GM18867 (cell line): ENCODE measurements around the gene KRTAP16-1.
"Not testable (repeated sequence)": the region's sequence is repeated elsewhere in the genome, so short reads cannot be mapped to it uniquely, and the experiment has no call there.

Source experiments
- ATAC-seq: cut with Tn5 transposase; IDR thresholded peaks from one replicate; pipeline ENCODE4 v1.9.1; 2021; ENCODE audit warnings: mild to moderate bottlenecking, moderate library complexity; ENCODE audit not compliant: unreplicated experiment

KRTAP16-1 gene, protein sequence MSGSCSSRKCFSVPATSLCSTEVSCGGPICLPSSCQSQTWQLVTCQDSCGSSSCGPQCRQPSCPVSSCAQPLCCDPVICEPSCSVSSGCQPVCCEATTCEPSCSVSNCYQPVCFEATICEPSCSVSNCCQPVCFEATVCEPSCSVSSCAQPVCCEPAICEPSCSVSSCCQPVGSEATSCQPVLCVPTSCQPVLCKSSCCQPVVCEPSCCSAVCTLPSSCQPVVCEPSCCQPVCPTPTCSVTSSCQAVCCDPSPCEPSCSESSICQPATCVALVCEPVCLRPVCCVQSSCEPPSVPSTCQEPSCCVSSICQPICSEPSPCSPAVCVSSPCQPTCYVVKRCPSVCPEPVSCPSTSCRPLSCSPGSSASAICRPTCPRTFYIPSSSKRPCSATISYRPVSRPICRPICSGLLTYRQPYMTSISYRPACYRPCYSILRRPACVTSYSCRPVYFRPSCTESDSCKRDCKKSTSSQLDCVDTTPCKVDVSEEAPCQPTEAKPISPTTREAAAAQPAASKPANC

DNA sequence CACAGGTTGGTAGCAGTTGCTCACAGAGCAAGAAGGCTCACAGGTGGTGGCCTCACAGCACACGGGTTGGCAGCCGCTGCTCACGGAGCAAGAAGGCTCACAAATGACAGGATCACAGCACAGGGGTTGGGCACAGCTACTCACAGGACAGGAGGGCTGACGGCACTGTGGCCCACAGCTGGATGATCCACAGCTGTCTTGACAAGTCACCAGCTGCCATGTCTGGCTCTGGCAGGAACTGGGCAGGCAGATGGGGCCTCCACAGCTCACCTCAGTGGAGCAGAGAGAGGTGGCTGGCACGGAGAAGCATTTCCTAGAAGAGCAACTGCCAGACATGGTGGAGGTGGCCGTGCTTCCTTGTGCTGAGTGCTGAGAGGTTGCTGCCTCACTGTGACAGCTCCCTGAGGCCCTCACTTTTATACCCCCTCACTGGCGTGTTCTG lies at the start of gene KRTAP16-1:
Gene KRTAP16-1, minus strand, starts transcription at position 392 of the 442 bp plus-strand sequence. Its CDS starts 56 bp downstream, at position 336.
- ATAC-seq = no peak

DNA sequence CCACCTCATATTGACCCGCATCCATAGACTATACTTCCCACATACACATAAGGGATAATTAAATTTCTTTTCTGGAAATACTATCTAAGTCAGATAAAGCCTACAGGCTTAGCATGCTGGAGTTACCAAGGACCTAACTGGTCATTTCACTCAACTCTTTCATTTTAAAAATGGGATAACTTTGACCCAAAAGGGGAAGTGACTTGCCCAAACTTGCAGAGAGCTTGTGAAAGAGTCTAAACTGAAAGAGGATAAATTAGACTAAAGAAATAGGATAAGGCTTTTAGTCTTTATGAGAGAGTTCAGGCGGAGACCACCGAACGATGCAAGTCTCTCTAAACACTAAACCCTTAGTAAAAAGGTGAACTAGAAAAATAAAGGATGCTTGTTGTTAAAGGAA lies 45.4 kb upstream of the KRTAP16-1 start:
- no peak for ATAC-seq

DNA sequence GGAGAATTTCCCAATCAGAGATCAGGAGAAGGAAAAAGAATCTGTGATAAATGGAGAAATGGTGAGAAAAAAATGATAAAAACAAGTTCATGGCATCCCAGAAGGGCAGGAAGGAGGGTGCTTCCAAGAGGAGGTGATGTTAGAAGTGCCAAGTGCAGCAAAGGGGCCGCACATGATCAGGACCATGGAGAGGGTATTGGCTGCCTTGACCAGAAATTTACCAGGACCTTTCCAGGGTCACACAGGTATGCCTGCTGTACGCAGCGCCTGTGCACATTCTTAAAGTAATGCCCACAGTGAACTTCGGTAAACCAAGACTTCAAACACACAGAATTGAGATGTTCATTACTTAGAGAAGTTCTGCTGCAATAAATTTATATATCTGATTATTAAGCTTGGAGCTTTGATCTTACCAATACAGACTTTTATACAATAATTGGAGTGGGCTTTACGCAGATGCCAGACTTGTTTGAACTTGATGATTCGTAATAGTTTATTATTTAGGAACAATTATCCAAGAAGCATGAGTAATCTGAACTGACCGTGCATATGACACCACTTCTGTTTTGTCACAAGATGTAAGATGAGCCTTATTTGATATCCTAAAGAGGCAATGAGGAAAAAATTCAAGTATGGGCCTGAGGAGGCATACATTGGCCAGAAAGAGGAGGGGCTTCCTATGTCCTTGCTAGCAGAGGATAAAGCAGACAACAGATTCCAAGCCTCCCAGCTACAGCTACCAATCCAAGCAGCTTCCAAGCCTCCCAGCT lies 43.7 kb upstream of the KRTAP16-1 start:
- no peak for ATAC-seq

DNA sequence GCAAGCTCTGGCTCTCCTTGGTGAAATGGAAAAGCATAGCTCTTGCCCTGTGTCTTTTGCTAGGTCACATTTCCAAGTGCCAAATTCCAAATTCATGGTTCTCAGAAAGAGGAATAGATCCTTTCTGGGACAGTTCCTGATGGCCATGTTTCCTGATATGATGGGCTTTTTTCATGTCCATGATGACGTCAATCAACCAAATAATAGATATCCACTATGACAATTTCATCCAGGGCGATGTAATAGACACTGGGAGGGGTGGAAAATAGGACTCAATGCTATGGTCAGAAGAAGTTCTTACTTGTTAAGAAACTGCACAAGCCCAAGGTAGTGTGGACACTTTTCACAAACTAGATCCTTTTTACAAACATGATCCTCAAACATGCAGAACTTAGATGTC lies 42.1 kb upstream of the KRTAP16-1 start:
- ATAC-seq = no peak

DNA sequence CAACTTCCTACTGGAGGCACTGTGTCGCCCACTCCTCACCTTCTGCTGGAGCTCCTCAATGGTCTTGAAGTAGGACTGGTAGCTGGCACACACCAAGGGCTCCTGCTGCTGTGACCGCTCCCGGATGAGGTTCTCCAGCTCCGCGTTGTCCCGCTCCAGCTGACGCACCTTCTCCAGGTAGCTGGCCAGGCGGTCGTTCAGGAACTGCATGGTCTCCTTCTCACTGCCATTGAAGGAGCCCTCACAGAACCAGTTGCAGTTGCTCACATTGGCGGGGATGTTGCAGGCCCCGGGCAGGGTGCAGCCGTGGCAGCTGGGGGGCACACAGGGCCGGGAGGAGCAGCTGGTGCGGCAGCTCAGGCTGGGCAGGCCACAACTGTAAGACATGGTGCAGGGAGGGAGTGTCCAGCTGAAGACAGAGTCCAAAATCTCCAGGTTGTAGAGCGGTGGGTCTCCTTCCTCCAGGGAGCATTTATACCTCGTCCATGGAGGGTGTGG lies 41.3 kb upstream of the KRTAP16-1 start, which contains the start of gene KRT33A:
Gene KRT33A, minus strand, starts transcription at position 448 of the 498 bp plus-strand sequence. Its CDS starts 61 bp downstream, at position 387.
- ATAC-seq = not testable (repeated sequence)

DNA sequence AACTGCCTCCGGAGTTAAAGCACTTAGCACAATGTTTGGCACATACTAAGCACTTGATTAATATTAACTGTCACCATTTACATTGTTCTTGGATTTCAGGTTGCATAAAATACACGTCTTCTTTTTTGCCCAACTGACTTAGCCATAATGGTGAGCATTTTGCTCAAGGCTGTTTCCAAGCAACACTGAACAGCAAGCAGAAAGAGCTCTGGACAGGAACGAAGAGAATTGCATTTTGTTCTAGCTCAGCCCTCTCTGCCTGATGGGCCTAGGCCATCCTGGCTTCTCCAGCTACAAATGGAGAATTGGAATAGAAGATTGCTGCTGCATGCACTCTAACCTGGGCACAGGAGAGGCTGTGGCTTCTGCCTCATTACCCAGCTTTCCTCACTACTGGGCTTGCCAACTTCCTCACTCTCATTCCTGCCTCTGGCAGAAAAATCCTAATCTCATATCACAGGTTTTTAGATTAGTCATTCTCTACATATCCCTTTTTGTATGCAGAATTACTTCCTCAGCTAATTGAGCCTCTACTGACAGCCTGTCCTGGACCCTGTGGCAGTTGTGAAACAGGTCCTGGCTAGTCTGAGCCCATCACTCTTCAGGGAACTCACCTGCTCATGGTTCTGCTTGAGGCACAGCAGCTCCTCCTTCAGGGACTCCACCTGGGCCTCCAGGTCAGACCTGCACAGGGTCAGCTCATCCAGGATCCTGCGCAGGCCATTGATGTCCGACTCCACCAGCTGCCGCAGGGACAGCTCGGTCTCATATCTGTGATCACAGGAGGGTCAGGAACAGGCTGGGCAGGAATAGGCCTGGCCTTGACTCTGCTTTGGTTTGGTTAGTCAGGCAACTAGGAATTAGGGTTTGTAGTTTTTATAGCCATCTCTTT lies 39.0 kb upstream of the KRTAP16-1 start:
- no peak for ATAC-seq

DNA sequence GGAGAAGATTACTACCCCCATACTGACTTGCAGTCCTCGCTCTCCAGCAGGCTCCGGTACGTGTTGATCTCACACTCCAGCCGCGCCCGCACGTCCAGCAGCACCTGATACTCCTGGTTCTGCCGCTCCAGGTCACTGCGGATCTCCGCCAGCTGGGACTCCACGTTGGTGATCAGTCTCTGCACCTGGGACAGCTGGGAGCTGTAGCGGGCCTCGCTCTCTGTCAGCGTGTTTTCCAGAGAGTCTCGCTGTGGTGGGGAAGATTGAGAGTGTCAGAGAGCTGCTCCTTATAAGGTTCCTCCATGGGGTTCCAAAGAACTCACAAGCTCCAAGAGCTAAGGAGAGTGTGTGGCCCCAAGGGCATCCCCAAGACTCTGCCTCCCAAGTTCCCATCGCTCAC lies 37.3 kb upstream of the KRTAP16-1 start:
- not testable (repeated sequence) for ATAC-seq

DNA sequence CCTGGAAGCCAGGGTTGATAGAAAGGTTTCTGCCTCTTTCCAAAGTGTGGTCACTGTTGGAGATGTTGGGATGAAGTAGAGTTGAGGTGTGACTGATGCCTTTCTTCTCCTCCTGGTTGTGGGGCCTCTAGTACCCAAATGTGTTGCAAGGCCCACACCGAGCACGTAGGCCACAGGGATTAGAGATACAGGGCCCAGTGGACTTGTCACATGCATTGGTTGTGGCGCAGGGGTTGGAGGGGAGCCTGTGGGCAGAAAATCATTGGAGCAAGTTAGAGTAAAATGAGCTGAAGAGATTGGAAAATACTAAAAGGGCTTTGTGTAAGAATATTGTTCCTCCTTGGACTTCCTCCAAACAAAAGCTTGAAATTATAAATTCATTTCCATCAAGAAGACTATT lies 36.9 kb upstream of the KRTAP16-1 start:
- ATAC-seq = no peak

DNA sequence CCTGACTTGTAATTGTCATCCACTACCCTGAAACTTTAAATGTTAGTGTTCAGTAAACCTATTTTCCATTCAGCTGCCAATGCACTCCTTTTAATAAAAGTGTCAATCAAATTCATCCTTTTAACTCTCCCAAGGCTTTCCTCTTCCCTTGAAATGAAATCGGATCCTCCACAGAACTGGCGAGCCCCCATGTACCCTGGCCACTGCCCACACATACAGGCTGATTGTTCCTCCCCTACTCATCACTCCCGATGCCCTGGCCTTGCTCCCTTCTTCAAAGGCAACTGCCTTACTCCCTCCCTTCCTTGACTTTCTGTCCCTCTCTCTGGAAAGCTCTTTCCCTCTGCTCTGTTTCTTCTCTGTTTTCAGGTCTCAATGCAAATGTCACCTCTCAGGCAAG lies 33.9 kb upstream of the KRTAP16-1 start:
- ATAC-seq = no peak

DNA sequence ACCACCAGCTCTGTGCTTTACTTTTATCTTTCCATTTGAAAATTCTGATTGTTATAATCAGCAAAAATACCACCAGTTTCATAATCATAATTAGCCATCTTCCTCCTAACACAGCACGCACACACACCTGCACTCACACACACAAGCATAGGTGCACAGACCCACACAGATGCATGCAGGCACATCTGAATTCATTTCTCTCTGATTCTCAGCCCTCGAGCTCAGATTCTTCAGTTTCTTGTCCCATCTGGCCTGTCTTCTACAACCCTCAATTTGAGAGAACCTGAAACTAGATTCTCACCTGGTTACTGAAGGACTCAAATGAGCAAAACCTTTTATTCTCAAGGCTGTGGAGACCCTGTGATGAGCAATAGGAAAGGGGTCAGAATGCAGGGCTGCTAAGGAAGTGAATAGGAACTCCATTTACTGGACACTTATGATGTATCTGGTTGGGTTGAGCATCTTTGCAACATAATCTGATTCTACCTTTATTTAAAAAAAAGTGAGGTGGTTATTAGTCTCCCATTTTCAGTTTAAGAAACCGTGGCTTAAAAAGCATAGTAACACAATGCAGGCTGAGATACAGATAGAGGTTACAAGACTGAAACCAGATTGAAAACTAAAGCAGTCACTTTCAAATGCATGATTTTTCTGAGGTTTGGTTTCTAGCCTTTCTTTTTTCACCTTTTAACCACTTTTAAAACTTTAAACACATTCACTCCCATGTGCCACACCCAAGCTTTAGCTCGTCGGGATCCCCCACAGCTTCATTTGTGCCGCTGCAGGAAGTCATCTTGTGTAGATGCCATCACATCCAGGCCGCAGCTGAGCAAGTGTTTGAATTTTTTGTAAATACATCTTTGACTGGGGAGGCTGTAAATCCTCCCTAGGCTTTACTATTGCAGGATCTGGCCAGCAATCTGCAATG lies 32.1 kb upstream of the KRTAP16-1 start:
- ATAC-seq = peak; percentile 50

DNA sequence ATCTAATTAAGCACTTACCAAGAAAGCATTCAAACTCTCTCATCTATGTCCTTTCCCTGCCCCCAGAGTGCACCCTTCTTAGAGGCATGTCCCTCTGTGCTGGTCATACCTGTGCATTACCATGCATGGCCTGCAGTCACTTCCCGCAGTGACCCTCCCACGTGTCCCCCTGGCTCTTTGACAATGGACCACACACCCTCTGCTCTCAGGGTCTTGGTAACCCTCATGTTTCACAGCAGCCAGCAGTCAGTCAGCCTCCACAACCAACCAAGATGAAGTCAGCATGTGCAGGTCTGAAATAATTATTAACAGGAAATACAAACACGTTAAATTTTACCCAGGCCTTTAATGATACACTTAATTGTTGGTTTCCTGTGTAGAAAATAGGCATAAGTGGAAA lies 31.4 kb upstream of the KRTAP16-1 start:
- ATAC-seq = no peak

DNA sequence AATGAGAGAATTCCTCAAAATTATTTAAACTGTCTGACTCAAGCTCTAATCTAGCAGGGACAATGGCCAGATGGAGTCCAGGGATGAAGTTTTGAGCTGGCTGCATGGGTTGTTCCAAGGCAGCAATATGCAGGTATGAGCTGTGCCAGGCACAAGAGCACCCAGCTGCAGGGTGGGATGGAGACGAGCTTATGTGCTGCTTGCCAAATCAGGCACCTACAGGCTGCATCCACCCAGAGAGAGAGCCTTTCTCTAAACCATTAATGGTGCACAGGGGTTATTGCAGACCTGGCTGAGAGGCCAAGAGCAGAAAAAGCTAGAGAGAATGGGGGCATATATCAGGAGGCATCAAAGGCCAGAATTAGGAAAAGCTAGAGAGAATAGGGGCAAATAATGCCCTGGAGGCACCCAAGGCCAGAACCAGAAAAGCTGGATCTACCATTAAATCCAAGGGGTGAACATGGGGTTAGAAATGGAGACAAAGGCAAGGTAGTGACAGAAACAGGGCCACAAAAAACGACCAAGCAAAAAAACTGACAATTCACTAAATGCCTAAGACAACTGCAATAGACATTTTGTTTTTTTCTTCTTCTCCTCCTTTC lies 30.6 kb upstream of the KRTAP16-1 start:
- no peak for ATAC-seq

DNA sequence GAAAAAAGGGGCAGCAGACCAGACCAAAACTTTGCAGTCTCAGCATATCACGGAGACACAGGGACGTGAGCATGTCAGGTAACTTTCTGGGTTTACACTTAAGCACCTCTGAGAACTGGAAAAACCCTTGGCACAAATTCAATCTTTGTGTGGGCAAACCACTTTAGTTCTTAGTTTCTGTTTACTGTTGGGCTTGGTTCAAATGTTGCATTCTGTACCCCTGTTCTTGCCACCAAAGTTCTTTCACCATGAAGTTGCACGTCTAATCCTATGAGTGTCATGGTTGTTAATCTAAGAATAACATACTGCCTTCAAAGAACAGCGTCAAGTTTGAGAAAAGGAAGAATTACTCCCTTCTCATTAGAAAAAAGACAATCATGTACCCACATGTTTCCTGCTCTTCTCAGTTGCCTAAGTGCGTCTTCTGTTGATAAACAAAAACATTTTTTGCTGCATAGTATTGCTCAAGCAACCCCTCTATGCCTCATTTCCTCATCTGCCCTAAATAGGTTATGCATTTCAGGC lies 29.9 kb upstream of the KRTAP16-1 start:
- no peak for ATAC-seq

DNA sequence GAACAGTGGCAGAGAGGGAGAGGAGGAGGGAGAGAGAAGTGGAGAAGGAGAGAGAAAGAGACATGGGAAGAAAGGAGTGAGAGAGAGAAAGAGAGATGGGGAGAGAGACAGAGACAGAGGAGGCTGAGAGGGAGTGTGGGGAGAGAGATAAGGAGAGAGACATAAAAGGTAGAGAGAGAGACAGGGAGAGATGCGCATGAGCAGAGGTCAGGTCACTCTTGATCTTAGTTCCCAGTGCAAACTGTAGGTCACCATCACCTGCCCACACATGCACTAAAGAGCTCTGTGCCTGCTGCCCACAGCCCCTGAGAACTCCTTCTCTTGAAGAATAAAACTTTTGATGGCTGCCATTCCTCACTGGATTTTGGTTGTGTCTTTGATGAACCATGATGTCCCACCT lies 26.6 kb upstream of the KRTAP16-1 start:
- ATAC-seq = no peak

DNA sequence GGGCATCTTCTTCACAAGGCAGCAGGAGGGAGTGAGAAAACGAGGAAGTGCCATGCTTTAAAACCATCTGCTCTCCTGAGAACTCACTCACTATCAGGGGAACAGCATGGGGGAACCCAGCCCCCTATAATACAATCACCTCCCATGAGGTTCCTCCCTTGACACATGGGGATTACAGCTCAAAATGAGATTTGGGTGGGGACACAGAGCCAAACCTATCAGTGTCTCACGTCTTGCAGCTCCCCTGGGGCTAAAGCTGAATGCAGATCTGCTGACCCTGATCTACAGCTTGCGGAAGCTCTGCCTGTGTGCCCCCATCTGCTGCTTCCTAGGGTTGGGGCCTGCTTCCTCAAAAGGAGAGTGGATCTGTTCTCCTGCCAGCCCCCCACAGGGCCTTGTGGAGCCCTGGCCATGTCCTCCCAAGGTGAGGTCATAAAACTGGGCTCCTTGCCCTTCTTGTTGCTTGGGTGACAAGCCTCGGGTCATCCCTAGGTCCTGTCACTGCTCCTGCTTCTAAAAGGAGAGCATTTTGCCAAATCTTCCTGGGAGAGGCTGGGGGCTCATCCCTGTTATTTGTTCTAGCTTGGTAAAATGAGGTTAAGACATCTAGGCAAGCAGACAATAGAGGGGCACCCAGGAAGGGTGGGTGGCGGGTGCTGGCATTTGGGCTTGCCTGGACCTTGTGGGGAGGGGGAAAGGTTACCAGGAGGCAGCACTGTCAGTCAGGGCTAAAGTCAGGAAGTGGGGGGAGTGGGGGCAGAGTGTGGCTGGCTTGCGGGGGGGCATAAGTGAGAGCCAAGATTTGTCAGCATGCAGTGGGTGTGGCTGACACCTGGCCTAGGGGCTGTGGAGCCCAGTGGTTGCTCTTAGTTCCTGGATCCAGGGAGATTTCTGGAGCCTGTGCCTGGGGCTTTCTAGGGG lies 25.5 kb upstream of the KRTAP16-1 start:
- no peak for ATAC-seq

DNA sequence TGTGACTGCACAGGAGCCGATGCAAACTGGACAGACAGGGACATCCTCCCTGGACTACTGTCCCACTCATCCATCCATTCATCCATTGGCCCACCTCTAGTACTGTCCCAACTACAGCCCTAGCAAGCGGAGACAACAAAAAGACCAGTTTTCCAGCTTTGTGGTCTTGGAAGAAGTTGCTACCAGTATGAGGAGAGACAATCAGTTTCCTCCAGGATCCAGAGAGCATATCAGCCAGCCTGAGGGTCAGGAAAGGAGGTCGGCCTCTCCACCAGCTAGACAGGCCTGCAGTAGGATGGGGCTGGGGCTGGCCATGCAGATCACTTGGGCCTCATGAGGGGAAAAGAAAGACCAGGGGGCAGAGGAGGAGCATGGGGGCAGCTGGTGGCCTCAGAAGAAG lies 24.7 kb upstream of the KRTAP16-1 start:
- ATAC-seq = no peak

DNA sequence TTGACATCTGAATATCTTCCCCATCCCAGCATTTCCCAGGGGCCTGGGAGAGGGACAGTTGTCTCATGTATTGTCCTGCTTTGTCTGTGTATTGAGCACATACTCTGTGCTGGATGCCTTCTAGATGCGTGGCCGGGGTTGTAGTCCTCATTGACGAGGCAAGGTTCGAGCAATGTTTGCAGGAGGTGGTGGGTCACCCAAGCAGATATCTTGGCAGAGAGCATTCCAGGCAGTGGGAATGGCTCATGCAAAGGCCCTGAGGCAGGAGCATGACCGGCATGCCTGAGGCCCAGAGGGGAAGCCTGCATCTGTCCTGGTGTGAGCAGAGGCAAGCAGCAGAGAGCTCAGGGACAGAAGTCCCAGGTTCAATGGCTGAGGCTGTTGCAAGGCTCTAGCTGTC lies 24.0 kb upstream of the KRTAP16-1 start:
- ATAC-seq = no peak

DNA sequence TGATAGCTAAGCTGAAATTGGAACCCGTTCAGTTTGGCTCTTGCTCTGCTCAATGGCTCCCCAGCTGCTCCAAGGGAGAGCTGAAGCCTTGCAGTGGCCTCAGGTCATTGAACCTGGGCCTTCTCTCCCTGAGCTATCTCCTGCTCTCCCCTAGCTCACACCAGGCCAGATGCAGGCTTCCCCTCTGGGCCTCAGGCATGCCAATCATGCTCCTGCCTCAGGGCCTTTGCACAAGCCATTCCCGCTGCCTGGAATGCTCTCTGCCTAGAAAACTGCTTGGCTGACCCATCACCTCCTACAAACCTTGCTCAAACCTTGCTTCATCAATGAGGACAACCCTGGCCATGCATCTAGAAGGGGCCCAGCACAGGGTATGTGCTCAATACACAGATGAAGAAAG lies 23.1 kb upstream of the KRTAP16-1 start:
- no peak for ATAC-seq
